GM13977 (cell line): Measurements from ENCODE around the gene LAMA5.

Experiments used
- DNase-seq: peaks from one replicate; pipeline ENCODE4 v3.0.0; 2012; ENCODE audit warnings: low spot score
- in situ Hi-C: fragments of 300-500 bp; cut with MboI; formaldehyde crosslinking; loops from one replicate; pipeline ENCODE4 v1.12.0; 2022; ENCODE audit warnings: low sequenced_read_pairs, low pct_unique_long_range_greater_than_20kb, mixed read lengths, inconsistent platforms; ENCODE audit not compliant: unreplicated experiment
- TF ChIP-seq, protein P1 (sequence below): IDR thresholded peaks from 2 replicates; pipeline ENCODE4 v1.5.1; 2012; ENCODE audit warnings: mild to moderate bottlenecking, control low read depth; ENCODE audit not compliant: insufficient read depth; ENCODE audit errors: extremely low read depth, missing control alignments

Gene LAMA5

DNA sequence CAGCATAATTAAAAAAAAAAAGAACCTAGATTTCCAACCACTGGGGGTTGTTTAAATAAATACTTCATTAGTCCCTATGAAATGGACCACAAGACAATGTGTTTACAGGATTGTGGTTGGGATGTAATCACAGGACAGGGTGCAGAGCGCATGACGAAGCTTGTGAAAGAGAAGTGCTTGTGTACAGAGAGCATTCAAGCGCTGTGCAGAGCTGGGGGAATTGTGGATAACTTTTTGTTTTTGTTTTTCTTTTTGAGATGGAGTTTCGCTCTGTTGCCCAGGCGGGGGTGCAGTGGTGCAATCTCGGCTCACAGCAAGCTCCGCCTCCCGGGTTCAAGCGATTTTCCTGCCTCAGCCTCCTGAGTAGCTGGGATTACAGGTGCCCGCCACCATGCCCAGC is 22.3 kb downstream of the LAMA5 start:
- DNase-seq = no peak
- in situ Hi-C loops = no loop called here
- TF ChIP-seq, protein P1, sequence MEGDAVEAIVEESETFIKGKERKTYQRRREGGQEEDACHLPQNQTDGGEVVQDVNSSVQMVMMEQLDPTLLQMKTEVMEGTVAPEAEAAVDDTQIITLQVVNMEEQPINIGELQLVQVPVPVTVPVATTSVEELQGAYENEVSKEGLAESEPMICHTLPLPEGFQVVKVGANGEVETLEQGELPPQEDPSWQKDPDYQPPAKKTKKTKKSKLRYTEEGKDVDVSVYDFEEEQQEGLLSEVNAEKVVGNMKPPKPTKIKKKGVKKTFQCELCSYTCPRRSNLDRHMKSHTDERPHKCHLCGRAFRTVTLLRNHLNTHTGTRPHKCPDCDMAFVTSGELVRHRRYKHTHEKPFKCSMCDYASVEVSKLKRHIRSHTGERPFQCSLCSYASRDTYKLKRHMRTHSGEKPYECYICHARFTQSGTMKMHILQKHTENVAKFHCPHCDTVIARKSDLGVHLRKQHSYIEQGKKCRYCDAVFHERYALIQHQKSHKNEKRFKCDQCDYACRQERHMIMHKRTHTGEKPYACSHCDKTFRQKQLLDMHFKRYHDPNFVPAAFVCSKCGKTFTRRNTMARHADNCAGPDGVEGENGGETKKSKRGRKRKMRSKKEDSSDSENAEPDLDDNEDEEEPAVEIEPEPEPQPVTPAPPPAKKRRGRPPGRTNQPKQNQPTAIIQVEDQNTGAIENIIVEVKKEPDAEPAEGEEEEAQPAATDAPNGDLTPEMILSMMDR = no peak

DNA sequence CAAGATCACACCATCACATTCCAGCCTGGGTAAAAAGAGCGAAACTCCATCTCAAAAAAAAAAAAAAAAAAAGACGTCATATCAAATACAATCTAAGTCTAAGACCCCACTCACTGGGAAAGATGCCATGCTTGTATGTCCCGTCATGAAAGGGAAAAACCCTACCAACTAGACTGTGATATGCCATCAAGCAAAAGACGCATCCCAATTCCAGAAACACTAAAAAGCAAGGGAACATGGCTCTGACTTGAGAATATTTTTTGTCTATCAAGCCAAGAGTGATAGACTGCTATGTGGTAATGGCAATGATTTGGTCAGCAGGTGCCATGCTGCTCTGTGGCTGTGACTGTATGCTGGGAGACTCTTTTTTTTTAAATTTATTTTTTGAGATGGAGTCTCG is 23.0 kb downstream of the LAMA5 start:
- in situ Hi-C loops = no loop called here
- TF ChIP-seq, protein P1 = no peak
- no peak for DNase-seq

DNA sequence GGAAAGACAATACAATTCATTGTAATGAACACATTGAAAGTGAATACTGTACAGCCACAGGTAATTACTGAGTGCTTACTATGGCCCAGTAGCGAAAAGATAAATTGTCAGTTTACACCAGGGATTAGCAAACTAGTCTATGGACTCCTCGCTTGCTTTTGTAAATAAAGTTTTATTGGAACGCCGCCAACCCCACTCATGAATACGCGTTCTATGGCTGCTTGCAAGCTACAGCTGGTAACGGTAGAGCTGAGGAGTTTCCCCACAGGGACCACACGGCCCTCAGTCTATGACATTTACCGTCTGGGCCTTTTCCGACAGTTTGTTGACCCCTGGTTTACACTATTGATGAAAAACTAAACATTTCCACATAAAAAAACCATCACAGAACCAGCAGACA is 24.2 kb downstream of the LAMA5 start:
- DNase-seq = no peak
- TF ChIP-seq, protein P1 = no peak
- in situ Hi-C loops = no loop called here

GRCh38 chr20:62339647-62340062 is 27.5 kb downstream of the LAMA5 start:
- DNase-seq = peak; percentile 73
- TF ChIP-seq, protein P1 = no peak
- in situ Hi-C loops = no loop called here

- DNase-seq = no peak
- TF ChIP-seq, protein P1 = no peak
- in situ Hi-C loops = no loop called here
Observed at GRCh38 chr20:62338294-62338620, 28.9 kb downstream of the LAMA5 start.

DNA sequence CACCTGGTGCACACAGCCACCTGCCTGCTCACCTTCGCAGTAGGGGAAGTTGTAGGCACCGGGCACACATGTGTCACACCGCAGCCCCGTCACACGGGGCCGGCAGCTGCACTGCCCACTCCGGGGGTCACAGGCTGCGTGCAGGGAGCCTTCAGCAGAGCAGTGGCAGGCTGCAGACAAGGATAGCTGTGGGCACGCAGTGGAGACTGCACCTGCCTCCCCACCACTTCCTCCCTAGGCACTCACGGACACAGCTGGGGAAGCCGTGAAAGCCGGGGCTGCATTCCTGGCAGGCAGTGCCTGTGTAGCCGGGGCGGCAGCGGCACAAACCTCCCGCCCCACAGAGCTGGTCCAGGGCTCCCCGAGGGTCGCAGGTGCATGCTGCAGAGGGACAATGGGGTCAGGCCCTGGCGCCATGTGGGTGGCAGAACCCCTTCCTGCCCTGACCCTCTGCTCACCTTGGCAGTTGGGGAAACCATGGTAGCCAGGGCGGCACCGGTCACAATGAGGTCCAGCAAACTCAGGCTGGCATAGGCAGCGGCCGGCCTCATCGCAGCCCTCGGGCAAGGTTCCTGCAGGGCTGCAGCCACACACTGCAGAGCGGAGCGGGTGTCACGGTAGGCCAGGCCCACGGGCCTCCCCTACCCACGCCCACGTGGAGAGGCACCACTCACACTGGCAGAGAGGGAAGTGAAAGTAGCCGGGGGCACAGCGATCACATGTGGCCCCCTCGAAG is 29.4 kb downstream of the LAMA5 start:
- TF ChIP-seq, protein P1 = no peak
- DNase-seq = no peak
- in situ Hi-C loops = no loop called here
